SKM-1 (cell line): ENCODE measurements around the gene ADAMTS2.

Experiments used
- DNase-seq: peaks from one replicate; lab custom pipeline; 2025; ENCODE audit not compliant: unreplicated experiment; lab: John Stamatoyannopoulos, UW

The ADAMTS2 gene

GRCh38 chr5:179237770-179238627, 107.3 kb downstream of the ADAMTS2 start:
- DNase-seq = no peak

GRCh38 chr5:179235416-179236400, 109.6 kb downstream of the ADAMTS2 start:
- no peak for DNase-seq

GRCh38 chr5:179234563-179235135, 110.6 kb downstream of the ADAMTS2 start:
- DNase-seq = no peak

- DNase-seq = no peak
Measured at GRCh38 chr5:179233909-179234562, 111.2 kb downstream of the ADAMTS2 start.

- no peak for DNase-seq
Measured at GRCh38 chr5:179232091-179232735, 113.0 kb downstream of the ADAMTS2 start.

- DNase-seq = no peak
Measured at GRCh38 chr5:179231309-179231708, 114.0 kb downstream of the ADAMTS2 start.

GRCh38 chr5:179230061-179230461, 115.2 kb downstream of the ADAMTS2 start:
- DNase-seq = no peak

GRCh38 chr5:179229331-179229831, 115.9 kb downstream of the ADAMTS2 start:
- no peak for DNase-seq

GRCh38 chr5:179228341-179229121, 116.7 kb downstream of the ADAMTS2 start:
- DNase-seq = no peak

GRCh38 chr5:179227580-179228311, 117.5 kb downstream of the ADAMTS2 start:
- no peak for DNase-seq

- DNase-seq = no peak
Measured at GRCh38 chr5:179227229-179227579, 118.1 kb downstream of the ADAMTS2 start.

GRCh38 chr5:179226696-179227095, 118.6 kb downstream of the ADAMTS2 start:
- DNase-seq = no peak

GRCh38 chr5:179225387-179225786, 119.9 kb downstream of the ADAMTS2 start:
- DNase-seq = no peak

GRCh38 chr5:179224741-179225140, 120.5 kb downstream of the ADAMTS2 start:
- DNase-seq = no peak

GRCh38 chr5:179223961-179224360, 121.3 kb downstream of the ADAMTS2 start:
- DNase-seq = no peak

GRCh38 chr5:179223528-179223927, 121.7 kb downstream of the ADAMTS2 start:
- DNase-seq = no peak

- DNase-seq = no peak
Measured at GRCh38 chr5:179222246-179223017, 122.8 kb downstream of the ADAMTS2 start.

GRCh38 chr5:179221877-179222220, 123.4 kb downstream of the ADAMTS2 start:
- DNase-seq = no peak
